Epithelial cell of prostate (primary cell): ENCODE data around the gene ADAMTSL5.

ENCODE experiments used
- DNase-seq: peaks from one replicate; pipeline ENCODE4 v3.0.0-alpha.2; 2011; ENCODE audit warnings: low read depth, low spot score
- H3K27ac ChIP-seq: fragments of 450-650 bp; 2 replicates; pipeline ENCODE4 v1.5.1; 2017; ENCODE audit warnings: mild to moderate bottlenecking

The ADAMTSL5 gene

GRCh38 chr19:1469255-1470054 lies 43.4 kb downstream of the ADAMTSL5 start:
- peak overlapping the region; percentile 12 for H3K27ac ChIP-seq
- no peak for DNase-seq

- no peak for DNase-seq
- no peak overlapping the region for H3K27ac ChIP-seq
Measured at GRCh38 chr19:1468821-1469254, 44.0 kb downstream of the ADAMTSL5 start.

- no peak overlapping the region for H3K27ac ChIP-seq
- DNase-seq: no peak
Measured at GRCh38 chr19:1468274-1468820, 44.5 kb downstream of the ADAMTSL5 start.

- H3K27ac ChIP-seq: no peak overlapping the region
- no peak for DNase-seq
Measured at GRCh38 chr19:1467490-1468273, 45.1 kb downstream of the ADAMTSL5 start.

GRCh38 chr19:1467215-1467489 lies 45.7 kb downstream of the ADAMTSL5 start:
- no peak for DNase-seq
- H3K27ac ChIP-seq: no peak overlapping the region

- DNase-seq: no peak
- no peak overlapping the region for H3K27ac ChIP-seq
Measured at GRCh38 chr19:1466461-1467214, 46.2 kb downstream of the ADAMTSL5 start.

GRCh38 chr19:1466018-1466460 lies 46.8 kb downstream of the ADAMTSL5 start:
- no peak overlapping the region for H3K27ac ChIP-seq
- no peak for DNase-seq

GRCh38 chr19:1465191-1466016 lies 47.4 kb downstream of the ADAMTSL5 start:
- DNase-seq: no peak
- H3K27ac ChIP-seq: no peak overlapping the region

GRCh38 chr19:1461862-1462261 lies 51.0 kb downstream of the ADAMTSL5 start:
- no peak overlapping the region for H3K27ac ChIP-seq
- no peak for DNase-seq

GRCh38 chr19:1460033-1460995 lies 52.5 kb downstream of the ADAMTSL5 start:
- no peak overlapping the region for H3K27ac ChIP-seq
- DNase-seq: no peak

GRCh38 chr19:1459479-1459878 lies 53.3 kb downstream of the ADAMTSL5 start:
- DNase-seq: no peak
- H3K27ac ChIP-seq: no peak overlapping the region

- H3K27ac ChIP-seq: no peak overlapping the region
- DNase-seq: no peak
Measured at GRCh38 chr19:1457892-1458291, 54.9 kb downstream of the ADAMTSL5 start.

- no peak overlapping the region for H3K27ac ChIP-seq
- no peak for DNase-seq
Measured at GRCh38 chr19:1457031-1457739, 55.6 kb downstream of the ADAMTSL5 start.

GRCh38 chr19:1456121-1456900 lies 56.5 kb downstream of the ADAMTSL5 start:
- H3K27ac ChIP-seq: no peak overlapping the region
- DNase-seq: no peak

GRCh38 chr19:1455336-1456120 lies 57.3 kb downstream of the ADAMTSL5 start:
- DNase-seq: peak; percentile 44
- peak overlapping the region; percentile 28 for H3K27ac ChIP-seq
